HG03097 (cell line): ENCODE measurements around the gene KCNAB3.

Source experiments
- ATAC-seq: cut with Tn5 transposase; IDR thresholded peaks from one replicate; pipeline ENCODE4 v1.9.1; 2021; ENCODE audit not compliant: unreplicated experiment, low FRiP score

Gene KCNAB3

GRCh38 chr17:7903154-7904103, 26.2 kb downstream of the KCNAB3 start:
- no peak for ATAC-seq

- no peak for ATAC-seq
Measured at GRCh38 chr17:7897773-7898172, 31.9 kb downstream of the KCNAB3 start.

- no peak for ATAC-seq
Measured at GRCh38 chr17:7897090-7897489, 32.6 kb downstream of the KCNAB3 start.

- ATAC-seq = no peak
Measured at GRCh38 chr17:7894866-7895265, 34.8 kb downstream of the KCNAB3 start.

- no peak for ATAC-seq
Measured at GRCh38 chr17:7894226-7894625, 35.4 kb downstream of the KCNAB3 start.

- ATAC-seq = no peak
Measured at GRCh38 chr17:7893187-7893880, 36.3 kb downstream of the KCNAB3 start.

GRCh38 chr17:7889166-7889955, 40.3 kb downstream of the KCNAB3 start:
- ATAC-seq = no peak

- ATAC-seq = no peak
Measured at GRCh38 chr17:7888184-7888920, 41.3 kb downstream of the KCNAB3 start, which contains the start of gene CHD3. Gene CHD3 (plus strand): TSS chr17:7888789. CDS start chr17:7889001, 212 bp downstream.

- ATAC-seq = peak; percentile 45
Measured at GRCh38 chr17:7887482-7888183, 42.0 kb downstream of the KCNAB3 start.

GRCh38 chr17:7887038-7887481, 42.6 kb downstream of the KCNAB3 start:
- no peak for ATAC-seq

- no peak for ATAC-seq
Measured at GRCh38 chr17:7886227-7887037, 43.2 kb downstream of the KCNAB3 start.

- no peak for ATAC-seq
Measured at GRCh38 chr17:7885367-7886226, 44.1 kb downstream of the KCNAB3 start.

- no peak for ATAC-seq
Measured at GRCh38 chr17:7884581-7885366, 44.9 kb downstream of the KCNAB3 start.

- no peak for ATAC-seq
Measured at GRCh38 chr17:7883781-7884386, 45.8 kb downstream of the KCNAB3 start.

- ATAC-seq = no peak
Measured at GRCh38 chr17:7882629-7883028, 47.0 kb downstream of the KCNAB3 start.

GRCh38 chr17:7882068-7882467, 47.6 kb downstream of the KCNAB3 start:
- ATAC-seq = no peak
